Nephron progenitor cell (in vitro differentiated cells): ENCODE data around the gene UTF1.
"Not testable (repeated sequence)": the region's sequence is repeated elsewhere in the genome, so short reads cannot be mapped to it uniquely, and the experiment has no call there.

Source experiments
- DNase-seq: peaks from one replicate; pipeline ENCODE4 v3.0.0; 2021
- H3K27ac Mint-ChIP-seq: 2 replicates; pipeline ENCODE4 v1.8.0; 2021; ENCODE audit warnings: mild to moderate bottlenecking, moderate library complexity, mixed read lengths
- H3K27me3 Mint-ChIP-seq: 2 replicates; pipeline ENCODE4 v1.8.0; 2021; ENCODE audit warnings: mild to moderate bottlenecking, low read depth, mixed read lengths; ENCODE audit not compliant: poor library complexity
- H3K36me3 Mint-ChIP-seq: 2 replicates; pipeline ENCODE4 v1.8.0; 2021; ENCODE audit warnings: low read depth, mixed read lengths
- H3K4me1 Mint-ChIP-seq: 2 replicates; pipeline ENCODE4 v1.8.0; 2021; ENCODE audit warnings: mixed read lengths
- H3K4me3 Mint-ChIP-seq: 2 replicates; pipeline ENCODE4 v1.8.0; 2021; ENCODE audit warnings: mild to moderate bottlenecking, moderate library complexity, mixed read lengths
- H3K9me3 Mint-ChIP-seq: 2 replicates; pipeline ENCODE4 v1.8.0; 2021; ENCODE audit warnings: mild to moderate bottlenecking, moderate library complexity, mixed read lengths
- CTCF ChIP-seq: fragments of 200-600 bp; sonication (generic); IDR thresholded peaks from 2 replicates; pipeline ENCODE4 v1.5.0; 2021; ENCODE audit warnings: antibody characterized with exemption

UTF1 gene

GRCh38 chr10:133231244-133231945, 1.4 kb downstream of the UTF1 start:
- TF ChIP-seq CTCF = no peak
- Mint-ChIP-seq H3K4me1 (peaks cover 45% of the 10 kb centered on the region), H3K27ac (no peak overlapping the region), H3K4me3 (peak overlapping the region; percentile 75), H3K27me3 (peaks cover 92% of the 10 kb centered on the region), H3K9me3 (peaks cover 8% of the 10 kb centered on the region), H3K36me3 (no peaks in the 10 kb centered on the region)
- DNase-seq = no peak

- peak overlapping the region; percentile 34 for H3K4me3 Mint-ChIP-seq
- peaks cover 39% of the 10 kb centered on the region for H3K4me1 Mint-ChIP-seq
Measured at GRCh38 chr10:133231946-133232574, 2.0 kb downstream of the UTF1 start.

GRCh38 chr10:133234796-133235195, 4.8 kb downstream of the UTF1 start:
- not testable (repeated sequence) for H3K9me3 Mint-ChIP-seq, H3K36me3 Mint-ChIP-seq, DNase-seq, H3K4me3 Mint-ChIP-seq, H3K27ac Mint-ChIP-seq
- Mint-ChIP-seq H3K4me1 (peaks cover 25% of the 10 kb centered on the region), H3K27me3 (peaks cover 89% of the 10 kb centered on the region)

More at GRCh38 chr10:133231946-133232574, 2.0 kb downstream of the UTF1 start:
- TF ChIP-seq CTCF = no peak
- no peak for DNase-seq
- H3K27me3 Mint-ChIP-seq = peaks cover 90% of the 10 kb centered on the region
- H3K9me3 Mint-ChIP-seq = peaks cover 8% of the 10 kb centered on the region
- no peaks in the 10 kb centered on the region for H3K36me3 Mint-ChIP-seq
- H3K27ac Mint-ChIP-seq = no peak overlapping the region

- no peak overlapping the region for H3K27ac Mint-ChIP-seq
- DNase-seq = no peak
Measured at GRCh38 chr10:133235265-133235855, 5.3 kb downstream of the UTF1 start.

GRCh38 chr10:133235932-133236331, 5.9 kb downstream of the UTF1 start:
- H3K4me3 Mint-ChIP-seq = peak overlapping the region; percentile 59
- peaks cover 83% of the 10 kb centered on the region for H3K27me3 Mint-ChIP-seq
- no peak for TF ChIP-seq CTCF
- H3K9me3 Mint-ChIP-seq = peaks cover 4% of the 10 kb centered on the region
- H3K36me3 Mint-ChIP-seq = no peaks in the 10 kb centered on the region
- H3K27ac Mint-ChIP-seq = no peak overlapping the region
- no peak for DNase-seq
- peaks cover 29% of the 10 kb centered on the region for H3K4me1 Mint-ChIP-seq

More at GRCh38 chr10:133235265-133235855, 5.3 kb downstream of the UTF1 start:
- H3K4me1 Mint-ChIP-seq = peaks cover 25% of the 10 kb centered on the region
- no peak for TF ChIP-seq CTCF
- H3K4me3 Mint-ChIP-seq = peak overlapping the region; percentile 59
- H3K36me3 Mint-ChIP-seq = no peaks in the 10 kb centered on the region
- H3K9me3 Mint-ChIP-seq = peaks cover 4% of the 10 kb centered on the region
- H3K27me3 Mint-ChIP-seq = peaks cover 86% of the 10 kb centered on the region

GRCh38 chr10:133236401-133237240, 6.6 kb downstream of the UTF1 start:
- peaks cover 76% of the 10 kb centered on the region for H3K27me3 Mint-ChIP-seq
- H3K4me3 Mint-ChIP-seq = no peak overlapping the region
- peaks cover 4% of the 10 kb centered on the region for H3K9me3 Mint-ChIP-seq
- no peak for TF ChIP-seq CTCF
- peaks cover 26% of the 10 kb centered on the region for H3K4me1 Mint-ChIP-seq
- no peaks in the 10 kb centered on the region for H3K36me3 Mint-ChIP-seq
- no peak overlapping the region for H3K27ac Mint-ChIP-seq
- peak; percentile 49 for DNase-seq
